T-helper 2 cell treated with Interferon-gamma antibody and Interleukin-4, amounts not matched to agents 100 ng/mL and 5 ng/mL, for 36 hours (primary cell): Measurements from ENCODE around the gene HPX. TPM values are rescaled to one million over a fixed set of nuclear protein-coding genes. Genes with fewer than 3 reads are reported as not detected.

Source experiments
- intact Hi-C: fragments of 100-400 bp; cut with micrococcal nuclease; formaldehyde crosslinking; loops from one replicate; pipeline ENCODE4 v1.15.1; 2023
- total RNA-seq: library from RNA; stranded (reverse); gene quantifications from 2 replicates; pipeline ENCODE4 v1.2.3, GENCODE V29; 2022

Gene HPX, protein sequence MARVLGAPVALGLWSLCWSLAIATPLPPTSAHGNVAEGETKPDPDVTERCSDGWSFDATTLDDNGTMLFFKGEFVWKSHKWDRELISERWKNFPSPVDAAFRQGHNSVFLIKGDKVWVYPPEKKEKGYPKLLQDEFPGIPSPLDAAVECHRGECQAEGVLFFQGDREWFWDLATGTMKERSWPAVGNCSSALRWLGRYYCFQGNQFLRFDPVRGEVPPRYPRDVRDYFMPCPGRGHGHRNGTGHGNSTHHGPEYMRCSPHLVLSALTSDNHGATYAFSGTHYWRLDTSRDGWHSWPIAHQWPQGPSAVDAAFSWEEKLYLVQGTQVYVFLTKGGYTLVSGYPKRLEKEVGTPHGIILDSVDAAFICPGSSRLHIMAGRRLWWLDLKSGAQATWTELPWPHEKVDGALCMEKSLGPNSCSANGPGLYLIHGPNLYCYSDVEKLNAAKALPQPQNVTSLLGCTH
- total RNA-seq, result 0.18 and 0.36 TPM in 2 replicates

DNA sequence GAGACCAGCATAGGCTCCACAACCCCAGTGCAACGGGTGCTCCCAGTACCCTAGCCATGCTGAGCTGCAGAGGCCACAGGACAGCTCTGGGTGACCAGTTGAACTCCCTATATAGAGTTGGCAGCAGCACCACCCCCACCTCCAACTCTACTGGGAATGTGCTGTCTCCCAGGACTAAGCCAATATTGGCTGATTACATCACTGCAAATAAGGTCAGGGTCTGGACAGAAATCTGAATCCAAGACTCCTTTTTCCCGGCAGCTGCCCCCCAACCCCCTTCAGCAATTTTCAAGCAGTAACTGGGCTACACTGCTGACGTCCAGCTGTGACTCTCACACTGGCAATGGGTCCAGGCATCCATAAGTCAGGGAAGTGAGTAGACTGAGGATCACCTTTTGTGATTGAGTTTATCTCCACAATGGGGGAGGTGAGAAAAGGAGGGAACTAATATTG, at the start of gene HPX:
HPX (minus strand) TSS at position 82 of the 453 bp plus-strand sequence; CDS start at position 58, 24 bp downstream.
- intact Hi-C loops, result no loop called here

DNA sequence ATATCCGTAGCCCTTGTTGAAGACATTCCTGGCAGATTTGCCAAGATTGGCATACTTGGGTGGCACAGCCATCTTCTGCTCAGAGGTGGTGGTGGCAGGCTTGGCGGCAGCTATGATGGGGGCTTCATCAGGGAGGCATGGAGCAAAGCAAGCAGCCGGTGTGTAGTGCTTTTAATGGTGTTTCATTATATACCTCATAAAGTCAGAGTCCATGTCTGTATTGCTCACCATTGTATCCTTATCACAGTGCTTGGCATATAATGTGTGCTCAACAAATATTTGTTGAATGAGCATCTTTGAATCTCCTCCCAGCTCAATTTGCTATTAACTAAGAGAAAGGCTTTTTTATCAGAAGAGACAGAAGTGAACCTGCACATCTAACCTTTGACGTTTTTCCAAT, 48.5 kb upstream of the HPX start:
- intact Hi-C loops, result no loop called here

GRCh38 chr11:6488821-6489220, 48.0 kb upstream of the HPX start:
- intact Hi-C loops, result no loop called here

GRCh38 chr11:6488342-6488741, 47.6 kb upstream of the HPX start:
- intact Hi-C loops, result no loop called here

- intact Hi-C loops, result no loop called here
Measured at GRCh38 chr11:6486938-6487337, 46.2 kb upstream of the HPX start.

DNA sequence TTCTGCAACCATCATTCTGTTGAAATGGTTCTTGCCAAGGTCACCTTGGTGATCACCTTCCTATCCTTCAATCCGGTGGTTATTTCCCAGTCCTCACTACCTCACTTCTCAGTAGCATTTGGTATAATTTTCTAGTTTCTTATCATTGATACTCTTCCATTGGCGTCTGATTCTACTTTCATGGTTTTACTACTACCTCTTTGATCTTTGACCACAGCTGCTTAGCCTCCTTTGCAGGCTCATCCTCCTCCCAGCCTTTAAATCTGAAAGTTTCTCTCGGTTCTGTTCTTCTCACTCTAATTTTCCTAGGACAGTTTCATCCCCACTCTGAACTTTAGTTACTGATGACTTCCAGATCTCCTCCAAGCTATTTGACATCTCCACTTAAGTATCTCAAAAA, 45.5 kb upstream of the HPX start:
- intact Hi-C loops, result no loop called here

- intact Hi-C loops, result no loop called here
Measured at GRCh38 chr11:6485661-6486060, 44.9 kb upstream of the HPX start.

GRCh38 chr11:6483015-6483414, 42.2 kb upstream of the HPX start:
- intact Hi-C loops, result loop anchor here (5.0 kb wide), 1 partner anchor 44 kb away; no protein-coding TSS in a partner anchor

- intact Hi-C loops, result loop anchor here (5.0 kb wide), 1 partner anchor 45 kb away; no protein-coding TSS in a partner anchor
Measured at GRCh38 chr11:6482441-6482840, 41.7 kb upstream of the HPX start.

- intact Hi-C loops, result loop anchor here (1.0 to 5.0 kb wide), 9 partner anchors 45 to 265 kb away; partner anchors contain the start of genes APBB1, CAVIN3, FHIP1B and MRPL17
Measured at GRCh38 chr11:6481924-6482275, 41.1 kb upstream of the HPX start.

- intact Hi-C loops, result loop anchor here (1.0 to 5.0 kb wide), 9 partner anchors 46 to 266 kb away; partner anchors contain the start of genes APBB1, CAVIN3, FHIP1B and MRPL17
Measured at GRCh38 chr11:6481012-6481923, 40.5 kb upstream of the HPX start, which contains the start of the genes ARFIP2 and TIMM10B. ARFIP2 (minus strand) TSS chr11:6481331; CDS start chr11:6480421, 910 bp downstream. TIMM10B (plus strand) TSS chr11:6481501; CDS start chr11:6481517, 16 bp downstream.

DNA sequence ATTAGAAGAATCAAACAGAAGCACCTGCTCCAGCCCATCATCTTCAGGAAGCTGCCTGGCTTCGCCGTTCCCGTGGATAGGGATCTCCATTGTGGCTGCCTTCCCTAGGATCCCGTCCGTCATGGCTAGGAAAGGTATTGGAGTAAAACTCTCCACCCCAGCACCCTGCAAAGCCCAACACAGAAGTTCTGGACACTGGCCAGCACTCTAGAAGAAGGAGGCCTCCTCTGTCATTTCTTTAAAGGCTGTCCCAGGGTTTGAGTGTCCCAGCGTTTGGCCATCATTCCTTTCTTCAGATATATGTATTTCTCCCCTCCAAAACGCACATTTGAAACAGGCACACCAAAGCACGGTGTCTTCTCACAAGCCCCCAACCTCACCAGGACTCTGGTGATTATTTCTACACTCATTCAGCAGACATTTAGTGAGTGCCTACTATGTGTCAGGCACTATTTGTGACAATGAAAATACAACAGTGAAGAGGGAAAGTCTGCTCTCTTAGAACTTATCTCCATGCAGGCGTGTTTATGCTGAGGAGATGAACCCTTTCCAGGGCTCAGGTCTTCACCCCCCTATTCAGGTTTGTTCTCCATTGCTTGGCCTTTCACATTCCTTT, 39.6 kb upstream of the HPX start:
- intact Hi-C loops, result loop anchor here (2.0 to 5.0 kb wide), 3 partner anchors 47 to 266 kb away; partner anchors contain the start of gene CAVIN3

- intact Hi-C loops, result no loop called here
Measured at GRCh38 chr11:6476571-6476970, 35.8 kb upstream of the HPX start.

- intact Hi-C loops, result no loop called here
Measured at GRCh38 chr11:6475936-6476335, 35.1 kb upstream of the HPX start.

DNA sequence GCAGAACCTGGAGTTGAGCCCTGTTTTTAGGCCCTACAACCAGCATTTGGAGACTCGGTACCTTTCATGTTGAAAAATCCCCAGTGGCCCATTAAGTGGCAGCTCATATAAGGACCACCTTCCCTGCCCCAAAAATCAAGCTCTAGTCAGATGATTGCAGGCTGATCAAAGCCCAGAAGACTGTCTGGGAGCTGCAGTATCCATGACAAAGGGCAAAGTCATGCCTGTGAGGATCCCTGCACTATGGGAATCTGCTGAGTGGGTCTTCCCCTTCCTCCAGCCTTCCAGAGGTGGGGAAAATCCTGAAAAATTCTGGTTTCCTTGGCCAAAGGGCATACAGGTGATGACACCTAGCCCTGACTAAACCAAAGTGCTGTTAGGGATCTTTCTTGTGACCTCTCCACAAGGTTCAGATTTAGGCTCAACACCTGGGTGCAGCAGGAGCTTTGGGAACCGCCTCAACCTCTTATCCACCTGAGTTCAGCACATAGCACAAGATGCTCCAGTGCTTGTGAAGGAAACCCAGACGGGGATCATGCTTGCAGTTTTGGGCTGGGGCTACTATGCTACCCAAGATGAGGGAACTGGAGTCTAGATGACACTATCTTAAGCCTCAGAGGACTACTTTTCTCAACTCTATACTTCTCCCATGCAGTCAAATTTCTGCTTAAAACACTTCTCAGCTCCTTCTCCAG, 34.2 kb upstream of the HPX start:
- intact Hi-C loops, result no loop called here

GRCh38 chr11:6474413-6474792, 33.6 kb upstream of the HPX start:
- intact Hi-C loops, result no loop called here

- intact Hi-C loops, result loop anchor here (2.0 kb wide), 1 partner anchor 83 kb away; the partner anchor contains the start of gene SMPD1
Measured at GRCh38 chr11:6473451-6474412, 32.9 kb upstream of the HPX start, which contains the start of gene TRIM3. TRIM3 (minus strand) TSS chr11:6473941; CDS start chr11:6465695, 8,246 bp downstream.

GRCh38 chr11:6472934-6473333, 32.1 kb upstream of the HPX start:
- intact Hi-C loops, result loop anchor here (2.0 kb wide), 1 partner anchor 82 kb away; the partner anchor contains the start of gene SMPD1

DNA sequence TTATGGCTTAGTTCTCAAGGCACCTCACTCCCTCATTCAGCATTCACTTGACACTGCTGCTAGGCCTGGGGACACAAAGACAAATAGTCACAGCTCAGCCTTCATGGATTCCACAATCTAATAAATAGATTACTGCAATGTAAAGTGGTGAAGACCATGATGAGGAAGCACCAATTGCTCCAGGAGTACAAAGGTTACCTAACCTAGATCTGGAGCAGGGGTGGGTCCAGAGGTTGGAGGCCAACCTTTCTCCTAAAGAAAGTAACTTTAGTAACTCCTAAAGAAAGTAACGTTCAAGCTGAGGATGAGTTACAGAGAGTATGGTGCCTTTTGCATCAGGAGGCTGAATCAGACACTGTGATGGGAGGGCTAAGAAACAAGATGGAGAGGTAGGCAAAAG, 28.8 kb upstream of the HPX start:
- intact Hi-C loops, result no loop called here
